WTC11 (cell line): Measurements from ENCODE around the gene SLC25A10. TPM values are rescaled to one million over a fixed set of nuclear protein-coding genes. Genes with fewer than 3 reads are reported as not detected.

Experiments used
- ARID4B ChIP-seq: sonication (generic); formaldehyde crosslinking; IDR thresholded peaks from 2 replicates; pipeline ENCODE4 v1.8.0; 2023; ENCODE audit warnings: missing genetic modification reagents, mild to moderate bottlenecking, borderline replicate concordance
- ATF3 ChIP-seq: sonication (generic); formaldehyde crosslinking; conservative IDR thresholded peaks from 2 replicates; pipeline ENCODE4 v1.8.1; 2022; ENCODE audit warnings: mild to moderate bottlenecking, missing genetic modification reagents
- ATF6 ChIP-seq: sonication (generic); formaldehyde crosslinking; IDR thresholded peaks from 2 replicates; pipeline ENCODE4 v1.8.1; 2023; ENCODE audit warnings: mild to moderate bottlenecking, missing genetic modification reagents
- CREM ChIP-seq: sonication (generic); formaldehyde crosslinking; IDR thresholded peaks from 2 replicates; pipeline ENCODE4 v1.8.1; 2022; ENCODE audit warnings: mild to moderate bottlenecking, missing genetic modification reagents, moderate library complexity
- E2F1 ChIP-seq: sonication (generic); formaldehyde crosslinking; IDR thresholded peaks from 2 replicates; pipeline ENCODE4 v1.8.0; 2022; ENCODE audit warnings: mild to moderate bottlenecking, missing genetic modification reagents
- E2F4 ChIP-seq: sonication (generic); formaldehyde crosslinking; IDR thresholded peaks from 2 replicates; pipeline ENCODE4 v1.8.1; 2022; ENCODE audit warnings: low read depth, mild to moderate bottlenecking, moderate library complexity, missing genetic modification reagents, borderline replicate concordance
- E2F5 ChIP-seq: sonication (generic); formaldehyde crosslinking; IDR thresholded peaks from 2 replicates; pipeline ENCODE4 v1.8.1; 2022; ENCODE audit warnings: mild to moderate bottlenecking, moderate library complexity, missing genetic modification reagents
- NFE2L1 ChIP-seq: sonication (generic); formaldehyde crosslinking; IDR thresholded peaks from 2 replicates; pipeline ENCODE4 v1.8.1; 2023; ENCODE audit warnings: missing genetic modification reagents
- TP53 ChIP-seq: sonication (generic); formaldehyde crosslinking; IDR thresholded peaks from 2 replicates; pipeline ENCODE4 v1.8.1; 2023; ENCODE audit warnings: mild to moderate bottlenecking, missing genetic modification reagents
- ZNF232 ChIP-seq: sonication (generic); formaldehyde crosslinking; IDR thresholded peaks from 2 replicates; pipeline ENCODE4 v1.8.0; 2022; ENCODE audit warnings: mild to moderate bottlenecking, missing genetic modification reagents
- ZNF263 ChIP-seq: sonication (generic); formaldehyde crosslinking; IDR thresholded peaks from 2 replicates; pipeline ENCODE4 v1.8.1; 2022; ENCODE audit warnings: low read depth, mild to moderate bottlenecking, moderate library complexity, missing genetic modification reagents
- ZNF281 ChIP-seq: sonication (generic); formaldehyde crosslinking; IDR thresholded peaks from 2 replicates; pipeline ENCODE4 v1.8.0; 2023; ENCODE audit warnings: mild to moderate bottlenecking, missing genetic modification reagents
- ZNF416 ChIP-seq: fragments of 250-450 bp; sonication (Bioruptor Pico); IDR thresholded peaks from 2 replicates; pipeline ENCODE4 v1.9.0; 2021; ENCODE audit warnings: mild to moderate bottlenecking, inconsistent platforms
- ZSCAN18 ChIP-seq: fragments of 250-450 bp; sonication (Bioruptor Pico); IDR thresholded peaks from 2 replicates; pipeline ENCODE4 v2.1.2; 2022; ENCODE audit warnings: mild to moderate bottlenecking, moderate library complexity
- total RNA-seq: library from RNA; stranded (reverse); gene quantifications from 3 replicates; pipeline ENCODE4 v1.2.3, GENCODE V29; 2021
- TF ChIP-seq, protein P1 (sequence below): sonication (generic); formaldehyde crosslinking; IDR thresholded peaks from 2 replicates; pipeline ENCODE4 v1.8.1; 2022; ENCODE audit warnings: low read depth, missing genetic modification reagents, borderline replicate concordance

Gene SLC25A10
- total RNA-seq, 1 experiment from 2014 or later, result 38.7 TPM

- peak; percentile 84 for TF ChIP-seq NFE2L1 (CRISPR knock-in tag)
- TF ChIP-seq E2F4 (CRISPR knock-in tag), result no peak
- no peak for TF ChIP-seq ZSCAN18 (CRISPR knock-in tag)
- peak; percentile 6; the same call in 1 of the 2 replicates for TF ChIP-seq ZNF416 (CRISPR knock-in tag)
- TF ChIP-seq, protein P1, sequence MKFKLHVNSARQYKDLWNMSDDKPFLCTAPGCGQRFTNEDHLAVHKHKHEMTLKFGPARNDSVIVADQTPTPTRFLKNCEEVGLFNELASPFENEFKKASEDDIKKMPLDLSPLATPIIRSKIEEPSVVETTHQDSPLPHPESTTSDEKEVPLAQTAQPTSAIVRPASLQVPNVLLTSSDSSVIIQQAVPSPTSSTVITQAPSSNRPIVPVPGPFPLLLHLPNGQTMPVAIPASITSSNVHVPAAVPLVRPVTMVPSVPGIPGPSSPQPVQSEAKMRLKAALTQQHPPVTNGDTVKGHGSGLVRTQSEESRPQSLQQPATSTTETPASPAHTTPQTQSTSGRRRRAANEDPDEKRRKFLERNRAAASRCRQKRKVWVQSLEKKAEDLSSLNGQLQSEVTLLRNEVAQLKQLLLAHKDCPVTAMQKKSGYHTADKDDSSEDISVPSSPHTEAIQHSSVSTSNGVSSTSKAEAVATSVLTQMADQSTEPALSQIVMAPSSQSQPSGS (CRISPR knock-in tag), result no peak
- TF ChIP-seq E2F1 (CRISPR knock-in tag), result no peak
- no peak for TF ChIP-seq ZNF263
- TF ChIP-seq TP53 (CRISPR knock-in tag), result no peak
- no peak for TF ChIP-seq ATF3 (CRISPR knock-in tag)
- no peak for TF ChIP-seq ZNF281 (CRISPR knock-in tag)
- no peak for TF ChIP-seq ZNF232 (CRISPR knock-in tag)
- no peak for TF ChIP-seq ATF6 (CRISPR knock-in tag)
- peak; percentile 26; the same call in 1 of the 2 replicates for TF ChIP-seq CREM
- peak; percentile 50; the same call in 1 of the 2 replicates for TF ChIP-seq ARID4B (CRISPR knock-in tag)
- TF ChIP-seq E2F5 (CRISPR knock-in tag), result no peak
Measured at GRCh38 chr17:81710514-81711308, 1.4 kb upstream of the SLC25A10 start (continued).
